HepG2 (cell line): ENCODE results near the gene PTPRD. TPM values are rescaled to one million over a fixed set of nuclear protein-coding genes. Genes with fewer than 3 reads are reported as not detected.

Experiments used
- ATAC-seq: fragments of 200-7000 bp; cut with Tn5 transposase; 3 replicates; pipeline ENCODE4 v1.9.1; 2020; ENCODE audit warnings: mild to moderate bottlenecking, moderate library complexity
- BruUV-seq: library from RNA; stranded (reverse); fragments of 400-500 nt; replicated peaks from 2 replicates; lab custom pipeline; 2021; lab: Mats Ljungman, UMichigan
- CTCF ChIA-PET: fragments of 300-600 bp; formaldehyde crosslinking; extraction: SDS; loops from one replicate; lab custom pipeline; 2021; ENCODE audit warnings: low total read pairs, inconsistent platforms, low intra/inter-chr PET ratio; lab: Yijun Ruan, JAX
- POLR2A ChIA-PET: fragments of 350-600 bp; sonication (Branson Sonifier 250); formaldehyde crosslinking; loops from one replicate; lab custom pipeline; 2020; ENCODE audit warnings: antibody characterized with exemption, inconsistent platforms; lab: Yijun Ruan, JAX
- DNase-seq: peaks from one replicate; pipeline ENCODE4 v3.0.0-alpha.2; 2015; ENCODE audit warnings: low spot score
- FAIRE-seq: peaks from 3 replicates; lab custom pipeline; 2011; peaks lifted over from hg19 to GRCh38; lab: Jason Lieb, UNC
- H2AFZ ChIP-seq: one replicate; pipeline ENCODE4 v1.6.1; 2011; ENCODE audit warnings: low read length, inconsistent platforms
- H3K27ac ChIP-seq: fragments of 300-600 bp; 3 replicates; pipeline ENCODE4 v1.8.0; 2011; ENCODE audit warnings: mixed run types, mild to moderate bottlenecking, mixed read lengths, low read length, inconsistent platforms; ENCODE audit not compliant: insufficient read depth; ENCODE audit errors: extremely low read length
- H3K27me3 ChIP-seq, 2 experiments: fragments of 200-600 bp in 1 of 2; 2 replicates in 1 of 2; 3 replicates in 1 of 2; pipeline versions ENCODE4 v1.6.0 to v1.8.0; 2011; ENCODE audit warnings: low read length in 2 of 2, mild to moderate bottlenecking in 2 of 2, moderate library complexity in 2 of 2, inconsistent platforms in 1 of 2; ENCODE audit not compliant: insufficient read depth in 2 of 2, control insufficient read depth in 1 of 2
- H3K36me3 ChIP-seq, 2 experiments: fragments of 200-600 bp in 1 of 2; replicated peaks in 1 of 2; 2 replicates in 1 of 2; 3 replicates in 1 of 2; pipeline versions ENCODE4 v1.5.1 to v1.8.0; 2011; ENCODE audit warnings: low read length in 2 of 2, inconsistent platforms in 1 of 2; ENCODE audit not compliant: insufficient read depth in 2 of 2, control insufficient read depth in 1 of 2
- H3K4me1 ChIP-seq: 2 replicates; pipeline ENCODE4 v1.5.1; 2012; ENCODE audit warnings: low read length, inconsistent platforms; ENCODE audit not compliant: insufficient read depth
- H3K4me2 ChIP-seq: 2 replicates; pipeline ENCODE4 v1.6.0; 2011; ENCODE audit warnings: low read depth, low read length, inconsistent platforms
- H3K4me3 ChIP-seq, 3 experiments: fragments of 200-600 bp in 1 of 3; sonication (generic), shearing (Covaris generic) in 1 of 3; replicated peaks in 1 of 3; 2 replicates each; pipeline ENCODE4 v1.5.1; 2011 to 2016; ENCODE audit warnings: low read length in 3 of 3, inconsistent platforms in 2 of 3, low read depth in 2 of 3, mild to moderate bottlenecking in 2 of 3, control low read depth in 1 of 3, mixed read lengths in 1 of 3; ENCODE audit not compliant: insufficient read depth in 1 of 3
- H3K79me2 ChIP-seq: one replicate; pipeline ENCODE4 v1.6.1; 2011; ENCODE audit warnings: low read length, inconsistent platforms; ENCODE audit not compliant: insufficient read depth
- H3K9ac ChIP-seq: 2 replicates; pipeline ENCODE4 v1.6.0; 2011; ENCODE audit warnings: mild to moderate bottlenecking, low read depth, low read length, inconsistent platforms; ENCODE audit not compliant: insufficient read depth
- H3K9me3 ChIP-seq: 2 replicates; pipeline ENCODE4 v1.5.1; 2012; ENCODE audit warnings: mild to moderate bottlenecking, low read length
- H4K20me1 ChIP-seq: 2 replicates; pipeline ENCODE4 v1.6.0; 2011; ENCODE audit warnings: inconsistent platforms, mild to moderate bottlenecking, low read length, moderate library complexity; ENCODE audit not compliant: insufficient read depth
- FOSL2 ChIP-seq: sonication (generic); formaldehyde crosslinking; IDR thresholded peaks from 2 replicates; pipeline ENCODE4 v1.4.0; 2020; ENCODE audit warnings: missing genetic modification reagents
- GATA4 ChIP-seq: sonication (generic); IDR thresholded peaks from 2 replicates; pipeline ENCODE4 v1.6.1; 2016; ENCODE audit warnings: antibody characterized with exemption, low read depth, borderline replicate concordance
- GATAD2A ChIP-seq: IDR thresholded peaks from 2 replicates; pipeline ENCODE4 v1.6.1; 2016
- HDAC2 ChIP-seq: sonication (generic); formaldehyde crosslinking; IDR thresholded peaks from 2 replicates; pipeline ENCODE4 v1.4.0; 2020; ENCODE audit warnings: missing genetic modification reagents
- IRF9 ChIP-seq: sonication (generic); formaldehyde crosslinking; IDR thresholded peaks from 2 replicates; pipeline ENCODE4 v1.8.0; 2022; ENCODE audit warnings: missing genetic modification reagents, mild to moderate bottlenecking, borderline replicate concordance
- MAFF ChIP-seq: IDR thresholded peaks from 2 replicates; pipeline ENCODE4 v1.6.1; 2011; ENCODE audit warnings: low read depth, low read length, improper control_type of control experiment
- MAFK ChIP-seq, 2 experiments: IDR thresholded peaks in 1 of 2; conservative IDR thresholded peaks in 1 of 2; 2 replicates each; pipeline ENCODE4 v1.6.1; 2011; ENCODE audit warnings: improper control_type of control experiment in 2 of 2, low read length in 2 of 2
- NFE2 ChIP-seq: sonication (generic); formaldehyde crosslinking; IDR thresholded peaks from 2 replicates; pipeline ENCODE4 v1.4.0; 2020; ENCODE audit warnings: missing genetic modification reagents
- NFIC ChIP-seq: IDR thresholded peaks from 2 replicates; pipeline ENCODE4 v1.6.1; 2012; ENCODE audit warnings: mild to moderate bottlenecking, low read length, inconsistent platforms
- SYNCRIP ChIP-seq: fragments of 200-400 bp; formaldehyde crosslinking; IDR thresholded peaks from 2 replicates; pipeline ENCODE4 v1.6.1; 2018; ENCODE audit warnings: mild to moderate bottlenecking, low read depth, low read length; ENCODE audit not compliant: insufficient read depth
- ZSCAN21 ChIP-seq: sonication (generic); formaldehyde crosslinking; IDR thresholded peaks from 2 replicates; pipeline ENCODE4 v1.8.0; 2022; ENCODE audit warnings: mild to moderate bottlenecking, missing genetic modification reagents, moderate library complexity, borderline replicate concordance
- WGBS: methylation state at CpG from one replicate; pipeline ENCODE4 v1.1.6; 2017; ENCODE audit warnings: low lambda C conversion rate; 5-methylcytosine and 5-hydroxymethylcytosine counted together
- in situ Hi-C: cut with HindIII; loops from 2 replicates; pipeline ENCODE4 v1.10.0; 2017; ENCODE audit warnings: low pct_unique_long_range_greater_than_20kb; ENCODE audit not compliant: extremely low pct_ligation_motif_present
- intact Hi-C: fragments of 100-400 bp; cut with micrococcal nuclease; formaldehyde crosslinking; loops from one replicate; pipeline ENCODE4 v1.10.0; 2022; ENCODE audit not compliant: unreplicated experiment
- polyA plus RNA-seq, 8 experiments: library from polyadenylated mRNA; depleted of rRNA in 3 of 8; stranded (reverse) in 7 of 8; unstranded in 1 of 8; fragments of >200 nt; fragmentation: Illumina TruSeq in 4 of 8; extraction: Trizol in 4 of 8; gene quantifications; 2 replicates each; pipeline versions ENCODE4 v1.2.1 to v1.2.3, GENCODE V29; 2011 to 2016; ENCODE audit warnings: low read depth in 4 of 8, missing spikeins in 1 of 8, mixed read lengths in 1 of 8; ENCODE audit not compliant: insufficient read depth in 1 of 8
- total RNA-seq, 5 experiments: library from RNA; depleted of rRNA; stranded (reverse); fragments of >200 nt; fragmentation: Illumina TruSeq; extraction: Trizol; gene quantifications; 2 replicates each; pipeline ENCODE4 v1.2.3, GENCODE V29; 2016; ENCODE audit warnings: low read depth in 1 of 5
- TF ChIP-seq, protein P1 (sequence below): sonication (generic); formaldehyde crosslinking; IDR thresholded peaks from 2 replicates; pipeline ENCODE4 v1.8.0; 2022; ENCODE audit warnings: low read depth, missing genetic modification reagents

Gene PTPRD
- total and polyA plus RNA-seq, 2 of the 13 experiments (the other 11 are each of a cell fraction or from before 2014, with no cell fraction given): 0.05 TPM; not detected in 1

DNA sequence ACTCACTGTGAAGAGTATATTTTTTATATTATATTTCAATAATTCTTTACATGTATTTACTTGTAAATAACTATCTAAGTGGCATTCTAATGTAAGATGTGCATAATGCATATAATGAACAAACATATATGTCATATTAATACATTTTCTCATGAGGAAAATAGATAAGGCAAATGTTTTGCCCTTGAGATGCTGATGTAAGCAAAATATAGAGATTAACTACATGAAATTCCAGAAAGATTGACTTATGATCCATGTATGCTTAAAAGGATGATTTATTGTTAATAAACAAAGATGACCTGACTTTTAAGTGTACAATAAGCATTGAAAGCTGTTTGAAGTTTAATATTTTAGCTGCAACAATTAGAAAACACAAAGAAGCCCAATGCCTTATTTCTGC lies 559.9 kb downstream of the PTPRD start:
- Histone ChIP-seq H3K9me3 (no peaks in the 10 kb centered on the region), H3K79me2 (no peaks in the 10 kb centered on the region), H4K20me1 (no peaks in the 10 kb centered on the region), H3K4me1 (no peaks in the 10 kb centered on the region), H2AFZ (no peak overlapping the region), H3K9ac (no peak overlapping the region), H3K4me2 (no peak overlapping the region), H3K27ac (no peak overlapping the region), H3K36me3 (no peaks in the 10 kb centered on the region), H3K4me3 (no peak overlapping the region), H3K27me3 (no peaks in the 10 kb centered on the region)
- POLR2A ChIA-PET: no interaction called here
- FAIRE-seq (no peak), DNase-seq (no peak), ATAC-seq (no peak)
- in situ Hi-C loops (loop anchor here (10.0 kb wide), 1 partner anchor 212 kb away; no protein-coding TSS in a partner anchor), intact Hi-C loops (no loop called here)
- no TSS peak for BruUV-seq
- CTCF ChIA-PET: no interaction called here
- TF ChIP-seq NFIC: no peak
- TF ChIP-seq MAFK (conservative IDR thresholded peaks at IDR 0.05 in 1 of 2, IDR thresholded peaks at IDR 0.05 in 1 of 2; ENCODE audit: low read length in 2 of 2): peak; percentile 80 to 90
- peak; percentile 75 for TF ChIP-seq MAFF

DNA sequence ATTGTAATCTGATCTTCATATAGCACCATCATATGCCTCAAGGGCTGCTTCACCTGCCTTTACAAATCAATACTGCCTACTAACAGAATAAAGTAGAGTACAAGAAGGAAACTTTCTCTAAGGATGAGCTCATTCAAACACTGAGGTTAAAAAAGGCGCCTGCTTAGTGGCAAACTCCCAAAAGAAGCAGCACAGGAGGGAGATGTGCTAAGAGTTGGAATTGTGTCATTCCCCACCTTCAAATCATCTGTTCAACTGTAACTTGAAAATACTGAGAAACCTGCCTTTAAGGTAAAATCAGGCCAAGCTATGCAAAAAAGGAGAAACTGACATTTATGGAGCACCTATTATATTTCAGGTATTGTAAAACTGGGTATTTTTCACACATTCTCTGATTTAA lies 560.6 kb downstream of the PTPRD start:
- Histone ChIP-seq H3K9me3 (no peaks in the 10 kb centered on the region), H2AFZ (no peak overlapping the region), H3K4me2 (no peak overlapping the region), H4K20me1 (no peaks in the 10 kb centered on the region), H3K4me3 (no peak overlapping the region), H3K36me3 (no peaks in the 10 kb centered on the region), H3K79me2 (no peaks in the 10 kb centered on the region), H3K4me1 (no peaks in the 10 kb centered on the region), H3K9ac (no peak overlapping the region), H3K27ac (no peak overlapping the region), H3K27me3 (no peaks in the 10 kb centered on the region)
- in situ Hi-C loops (loop anchor here (10.0 kb wide), 1 partner anchor 213 kb away; no protein-coding TSS in a partner anchor), intact Hi-C loops (no loop called here)
- TF ChIP-seq IRF9 (CRISPR knock-in tag) (no peak), NFE2 (CRISPR knock-in tag) (no peak), HDAC2 (CRISPR knock-in tag) (no peak), ZSCAN21 (CRISPR knock-in tag) (no peak), SYNCRIP (no peak), FOSL2 (CRISPR knock-in tag) (no peak), MAFK (conservative IDR thresholded peaks at IDR 0.05 in 1 of 2, IDR thresholded peaks at IDR 0.05 in 1 of 2; ENCODE audit: low read length in 2 of 2) (no peak), GATA4 (no peak), GATAD2A (CRISPR knock-in tag) (no peak)
- TF ChIP-seq, protein P1, sequence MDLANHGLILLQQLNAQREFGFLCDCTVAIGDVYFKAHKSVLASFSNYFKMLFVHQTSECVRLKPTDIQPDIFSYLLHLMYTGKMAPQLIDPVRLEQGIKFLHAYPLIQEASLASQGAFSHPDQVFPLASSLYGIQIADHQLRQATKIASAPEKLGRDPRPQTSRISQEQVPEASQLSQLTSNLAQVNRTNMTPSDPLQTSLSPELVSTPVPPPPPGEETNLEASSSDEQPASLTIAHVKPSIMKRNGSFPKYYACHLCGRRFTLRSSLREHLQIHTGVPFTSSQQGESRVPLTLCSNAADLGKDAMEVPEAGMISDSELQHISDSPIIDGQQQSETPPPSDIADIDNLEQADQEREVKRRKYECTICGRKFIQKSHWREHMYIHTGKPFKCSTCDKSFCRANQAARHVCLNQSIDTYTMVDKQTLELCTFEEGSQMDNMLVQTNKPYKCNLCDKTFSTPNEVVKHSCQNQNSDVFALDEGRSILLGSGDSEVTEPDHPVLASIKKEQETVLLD (CRISPR knock-in tag): no peak
- DNase-seq (no peak), ATAC-seq (no peak), FAIRE-seq (no peak)
- 0% methylated on average over 1 of the region's 1 CpG for WGBS
- POLR2A ChIA-PET: no interaction called here
- CTCF ChIA-PET: no interaction called here
- no TSS peak for BruUV-seq
